Transverse colon (tissue), 4 donors: ENCODE data around the gene STON2. TPM values are rescaled to one million over a fixed set of nuclear protein-coding genes. Genes with fewer than 3 reads are reported as not detected.
"Not testable (repeated sequence)": the region's sequence is repeated elsewhere in the genome, so short reads cannot be mapped to it uniquely, and the experiment has no call there.

Experiments
- DNase-seq: peaks from one replicate; pipeline ENCODE4 v3.0.0-alpha.2; 2019
- H3K27ac ChIP-seq, 4 donors: fragments of 200-600 bp; sonication (generic); 2 replicates each; pipeline ENCODE4 v1.5.1; 2016 to 2018; ENCODE audit warnings: inconsistent platforms in 4 of 4
- H3K27me3 ChIP-seq: fragments of 200-600 bp; sonication (generic); 2 replicates; pipeline ENCODE4 v1.5.1; 2017; ENCODE audit warnings: inconsistent platforms
- H3K36me3 ChIP-seq, 4 donors: fragments of 200-600 bp; sonication (generic); 2 replicates each; pipeline ENCODE4 v1.5.1; 2017 to 2019; ENCODE audit warnings: inconsistent platforms in 4 of 4
- H3K4me1 ChIP-seq, 4 donors: fragments of 200-600 bp; sonication (generic); 2 replicates each; pipeline ENCODE4 v1.5.1; 2017 to 2020; ENCODE audit warnings: inconsistent platforms in 4 of 4
- H3K4me3 ChIP-seq, 4 donors: fragments of 200-600 bp; sonication (generic); 1 replicate in 1 of 4; 2 replicates in 3 of 4; pipeline versions ENCODE4 v1.5.1 to v1.6.1; 2017 to 2019; ENCODE audit warnings: inconsistent platforms in 4 of 4
- H3K9me3 ChIP-seq, 2 donors: fragments of 200-600 bp; sonication (generic); 2 replicates each; pipeline ENCODE4 v1.5.1; 2017 to 2019; ENCODE audit warnings: inconsistent platforms in 2 of 2
- EP300 ChIP-seq: sonication (generic); formaldehyde crosslinking; IDR thresholded peaks from one replicate; pipeline ENCODE4 v1.6.1; 2017; ENCODE audit warnings: antibody characterized with exemption, low read depth
- POLR2A ChIP-seq: fragments of 450-650 bp; IDR thresholded peaks from one replicate; pipeline ENCODE4 v1.6.1; 2016; ENCODE audit warnings: antibody characterized with exemption, mild to moderate bottlenecking, moderate library complexity
- POLR2AphosphoS5 ChIP-seq, 3 donors: sonication (generic); formaldehyde crosslinking; IDR thresholded peaks; one replicate each; pipeline ENCODE4 v1.6.1; 2016; ENCODE audit warnings: antibody characterized with exemption in 3 of 3
- whole genome bisulfite sequencing, 2 donors: methylation state at CpG; one replicate each; pipeline ENCODE4 v1.1.5; 2018; ENCODE audit warnings: low coverage in 1 of 2; 5-methylcytosine and 5-hydroxymethylcytosine counted together
- in situ Hi-C, 4 donors: fragments of 200-750 bp; cut with MboI; loops; one replicate each; pipeline versions ENCODE4 v1.15.0 to v1.15.1; 2017; ENCODE audit warnings: low sequenced_read_pairs in 3 of 4, low pct_ligation_motif_present in 1 of 4, low pct_unique_long_range_greater_than_20kb in 1 of 4
- intact Hi-C: fragments of 100-400 bp; cut with DNase I; formaldehyde crosslinking; loops from one replicate; pipeline ENCODE4 v1.15.1; 2023; ENCODE audit warnings: low total_unique reads
- total RNA-seq, 4 donors: library from RNA; depleted of rRNA; stranded (reverse); fragments of >200 nt; gene quantifications; one replicate each; pipeline ENCODE4 v1.1.0, GENCODE V29; 2016
- TF ChIP-seq, protein P1 (sequence below), 5 experiments: fragments of 200-600 bp in 3 of 5; fragments of 450-650 bp in 2 of 5; sonication (generic) in 3 of 5; IDR thresholded peaks; 1 replicate in 2 of 5; 2 replicates in 3 of 5; pipeline ENCODE4 v1.5.1; 2016 to 2017; ENCODE audit warnings: antibody characterized with exemption in 5 of 5, inconsistent platforms in 3 of 5, mild to moderate bottlenecking in 2 of 5, moderate library complexity in 1 of 5

Gene STON2
- total RNA-seq, 4 donors from 2014 or later, result 10.8 to 39.4 (median 17.5) TPM

DNA sequence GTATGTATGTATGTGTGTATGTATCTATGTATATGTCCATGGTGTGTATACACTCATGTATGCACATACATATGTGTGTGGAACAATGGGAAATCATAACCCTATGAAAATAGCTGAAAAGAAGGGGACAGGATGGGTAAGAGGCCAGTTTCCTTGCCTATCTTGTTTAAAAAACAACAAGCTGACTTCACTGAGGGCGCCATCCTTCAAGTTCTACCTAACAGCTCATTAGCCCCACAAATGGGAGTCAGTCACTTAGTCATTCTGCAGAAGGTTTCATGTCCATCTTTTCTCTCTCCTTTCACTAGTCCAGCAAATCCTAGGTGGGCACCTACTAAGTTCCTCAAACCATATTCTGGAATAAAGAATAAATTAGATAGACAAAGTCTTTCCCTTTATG lies 14.7 kb downstream of the STON2 start:
- H3K36me3 ChIP-seq, result no peaks in the 10 kb centered on the region
- no peak for TF ChIP-seq EP300
- no peak for TF ChIP-seq POLR2A
- TF ChIP-seq, protein P1, sequence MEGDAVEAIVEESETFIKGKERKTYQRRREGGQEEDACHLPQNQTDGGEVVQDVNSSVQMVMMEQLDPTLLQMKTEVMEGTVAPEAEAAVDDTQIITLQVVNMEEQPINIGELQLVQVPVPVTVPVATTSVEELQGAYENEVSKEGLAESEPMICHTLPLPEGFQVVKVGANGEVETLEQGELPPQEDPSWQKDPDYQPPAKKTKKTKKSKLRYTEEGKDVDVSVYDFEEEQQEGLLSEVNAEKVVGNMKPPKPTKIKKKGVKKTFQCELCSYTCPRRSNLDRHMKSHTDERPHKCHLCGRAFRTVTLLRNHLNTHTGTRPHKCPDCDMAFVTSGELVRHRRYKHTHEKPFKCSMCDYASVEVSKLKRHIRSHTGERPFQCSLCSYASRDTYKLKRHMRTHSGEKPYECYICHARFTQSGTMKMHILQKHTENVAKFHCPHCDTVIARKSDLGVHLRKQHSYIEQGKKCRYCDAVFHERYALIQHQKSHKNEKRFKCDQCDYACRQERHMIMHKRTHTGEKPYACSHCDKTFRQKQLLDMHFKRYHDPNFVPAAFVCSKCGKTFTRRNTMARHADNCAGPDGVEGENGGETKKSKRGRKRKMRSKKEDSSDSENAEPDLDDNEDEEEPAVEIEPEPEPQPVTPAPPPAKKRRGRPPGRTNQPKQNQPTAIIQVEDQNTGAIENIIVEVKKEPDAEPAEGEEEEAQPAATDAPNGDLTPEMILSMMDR (IDR thresholded peaks at IDR 0.05), result no peak
- TF ChIP-seq POLR2AphosphoS5 (IDR thresholded peaks at IDR 0.05), result no peak
- intact Hi-C loops, result no loop called here
- WGBS, 2 donors, result 76 to 88% methylated on average over 1 of the region's 1 CpG
- H3K27me3 ChIP-seq, result no peaks in the 10 kb centered on the region
- H3K27ac ChIP-seq, result no peak overlapping the region
- in situ Hi-C loops, result no loop called here
- DNase-seq, result no peak
- no peak overlapping the region for H3K4me3 ChIP-seq
- H3K9me3 ChIP-seq, result no peaks in the 10 kb centered on the region
- no peaks in the 10 kb centered on the region for H3K4me1 ChIP-seq

DNA sequence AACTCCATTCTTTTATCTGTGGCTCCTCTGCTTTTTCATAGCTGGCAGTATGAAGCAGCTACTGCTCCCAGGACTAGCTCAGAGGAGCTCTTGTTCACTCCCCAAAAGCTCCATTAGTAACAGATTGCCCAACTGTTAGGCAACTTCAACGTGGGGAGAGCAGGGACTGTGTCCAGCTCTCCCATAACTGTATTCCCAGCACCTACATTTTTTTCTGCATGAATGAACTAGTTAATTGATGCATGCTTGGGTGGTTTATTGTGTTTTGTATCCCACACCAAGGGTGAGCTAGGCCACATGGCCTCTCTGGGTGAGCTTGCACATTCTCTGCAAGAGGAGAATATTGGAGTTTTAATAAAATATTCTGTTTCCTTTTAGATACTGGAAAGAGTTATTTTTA lies 15.2 kb downstream of the STON2 start:
- no peaks in the 10 kb centered on the region for H3K4me1 ChIP-seq
- no peaks in the 10 kb centered on the region for H3K36me3 ChIP-seq
- no peaks in the 10 kb centered on the region for H3K9me3 ChIP-seq
- in situ Hi-C loops, result no loop called here
- 20 to 73% methylated on average over 1 of the region's 1 CpG for WGBS, 2 donors
- no peaks in the 10 kb centered on the region for H3K27me3 ChIP-seq
- no peak overlapping the region for H3K27ac ChIP-seq
- no peak for TF ChIP-seq POLR2AphosphoS5 (IDR thresholded peaks at IDR 0.05)
- no peak for TF ChIP-seq EP300
- TF ChIP-seq POLR2A, result no peak
- TF ChIP-seq, protein P1 (IDR thresholded peaks at IDR 0.05), result no peak
- no peak for DNase-seq
- intact Hi-C loops, result no loop called here
- no peak overlapping the region for H3K4me3 ChIP-seq

DNA sequence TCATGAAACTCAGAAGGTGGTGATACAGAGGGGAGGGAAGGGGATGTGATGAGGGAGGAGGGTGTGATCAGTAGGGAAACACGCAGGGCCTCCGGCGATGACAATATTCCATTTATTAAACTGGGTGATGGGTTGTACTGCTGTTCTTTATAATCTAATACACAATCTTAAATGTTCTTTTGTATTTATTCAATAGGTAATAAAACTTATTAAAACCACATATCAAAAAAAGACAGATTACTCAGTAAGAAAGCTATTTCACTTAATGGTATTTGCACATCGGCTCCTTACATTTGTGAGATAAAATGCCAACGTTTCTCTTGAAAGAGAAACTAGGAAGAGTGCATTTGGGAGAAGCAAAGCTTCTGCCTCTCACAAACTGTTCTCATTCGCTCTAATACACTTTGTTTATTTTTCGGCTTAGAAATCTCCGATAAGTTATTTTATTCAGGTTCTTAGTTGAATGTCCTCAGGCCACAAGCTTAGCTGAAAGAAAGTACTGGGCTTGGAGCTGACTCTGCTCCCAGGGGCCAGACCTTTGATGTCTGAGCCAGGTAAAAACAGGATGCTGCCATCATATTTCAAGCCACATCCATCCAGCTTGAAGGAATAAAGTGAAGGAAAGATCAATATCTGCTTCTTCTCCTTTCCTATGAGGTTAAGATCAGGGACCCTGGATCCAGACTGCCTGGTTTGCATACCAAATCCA lies 17.5 kb downstream of the STON2 start:
- intact Hi-C loops, result no loop called here
- WGBS, 2 donors, result 83 to 87% methylated on average over 8 of the region's 8 CpGs
- DNase-seq, result no peak
- no peaks in the 10 kb centered on the region for H3K4me1 ChIP-seq
- H3K4me3 ChIP-seq, result no peak overlapping the region
- in situ Hi-C loops, result no loop called here
- H3K9me3 ChIP-seq, result no peaks in the 10 kb centered on the region
- TF ChIP-seq, protein P1 (IDR thresholded peaks at IDR 0.05), result no peak
- no peak for TF ChIP-seq EP300
- TF ChIP-seq POLR2A, result no peak
- no peak for TF ChIP-seq POLR2AphosphoS5 (IDR thresholded peaks at IDR 0.05)
- no peaks in the 10 kb centered on the region for H3K36me3 ChIP-seq
- H3K27me3 ChIP-seq, result no peaks in the 10 kb centered on the region
- H3K27ac ChIP-seq, result no peak overlapping the region

DNA sequence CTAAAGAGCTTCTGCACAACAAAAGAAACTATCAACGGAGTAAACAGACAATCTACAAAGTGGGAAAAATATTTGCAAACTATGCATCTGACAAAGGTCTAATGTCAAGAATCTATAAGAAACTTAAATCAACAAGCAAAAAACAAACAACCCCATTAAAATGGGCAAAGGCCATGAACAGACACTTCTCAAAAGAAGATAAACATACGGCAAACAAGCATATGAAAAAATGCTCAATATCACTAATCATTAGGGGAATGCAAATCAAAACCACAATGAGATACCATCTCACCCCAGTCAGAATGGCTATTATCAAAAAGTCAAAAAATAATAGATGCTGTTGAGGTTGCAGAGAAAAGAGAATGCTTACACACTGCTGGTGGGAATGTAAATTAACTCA lies 20.1 kb downstream of the STON2 start:
- intact Hi-C loops, in situ Hi-C loops, H3K36me3 ChIP-seq, H3K27ac ChIP-seq, H3K9me3 ChIP-seq, H3K27me3 ChIP-seq, DNase-seq, H3K4me1 ChIP-seq, H3K4me3 ChIP-seq: not testable (repeated sequence)
- WGBS, 2 donors, result 43 to 100% methylated on average over 2 of the region's 2 CpGs

DNA sequence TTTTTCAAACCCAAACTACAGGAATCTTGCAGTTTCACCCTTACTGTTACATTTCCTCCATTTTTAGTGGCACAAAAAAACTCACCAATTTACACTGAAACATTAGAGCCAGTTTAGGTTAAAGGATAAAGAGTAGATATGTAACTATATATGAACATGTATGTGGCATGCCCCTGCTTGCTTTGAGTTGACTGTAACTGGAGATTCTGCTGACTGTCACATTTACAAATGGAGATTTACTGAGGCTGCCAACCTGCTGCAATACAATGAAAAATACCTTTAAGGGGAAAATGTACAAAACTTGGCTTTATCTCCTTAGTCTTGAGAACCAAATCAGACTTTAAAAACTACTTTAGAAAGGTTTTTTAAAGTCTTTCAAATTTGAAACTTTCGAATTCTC lies 28.3 kb downstream of the STON2 start:
- 71 to 83% methylated on average over 1 of the region's 1 CpG for WGBS, 2 donors
- no peak for DNase-seq
- intact Hi-C loops, result no loop called here
- in situ Hi-C loops, result no loop called here
- TF ChIP-seq, protein P1 (IDR thresholded peaks at IDR 0.05), result no peak
- TF ChIP-seq EP300 (no peak), POLR2A (no peak), POLR2AphosphoS5 (IDR thresholded peaks at IDR 0.05) (no peak)
- Histone ChIP-seq H3K27me3 (no peaks in the 10 kb centered on the region), H3K9me3 (no peaks in the 10 kb centered on the region), H3K36me3 (no peaks in the 10 kb centered on the region), H3K4me1 (no peaks in the 10 kb centered on the region), H3K4me3 (no peak overlapping the region), H3K27ac (no peak overlapping the region)
